ENCODE data around the gene SFTA2. TPM values are rescaled to one million over a fixed set of nuclear protein-coding genes. Genes with fewer than 3 reads are reported as not detected.

The SFTA2 gene
- polyA plus RNA-seq, 3 donors: not detected

GRCh38 chr6:30893666-30894065, 38.3 kb downstream of the SFTA2 start:
- H3K27ac Mint-ChIP-seq: no peak overlapping the region
- Histone ChIP-seq H2AFZ (ENCODE audit: insufficient read depth, low read depth, low read length, poor library complexity, severe bottlenecking) (no peak overlapping the region), H3K27me3 (ENCODE audit: control insufficient read depth in 2 of 2, insufficient read depth in 2 of 2, low read length in 2 of 2) (no peaks in the 10 kb centered on the region), H3K36me3 (replicated peaks in 1 of 2; ENCODE audit: control insufficient read depth in 1 of 2, insufficient read depth in 2 of 2, low read length in 2 of 2) (no peaks in the 10 kb centered on the region), H4K20me1 (ENCODE audit: insufficient read depth, low read length) (no peaks in the 10 kb centered on the region), H3K9me3 (replicated peaks in 1 of 2; ENCODE audit: control insufficient read depth in 1 of 2, insufficient read depth in 1 of 2, low read length in 2 of 2) (no peaks in the 10 kb centered on the region), H3K4me2 (replicated peaks; ENCODE audit: extremely low read depth, low read length, poor library complexity, severe bottlenecking) (no peak overlapping the region), H3K9ac (ENCODE audit: insufficient read depth, low read length, poor library complexity, severe bottlenecking) (no peak overlapping the region), H3K4me1 (ENCODE audit: control insufficient read depth in 1 of 2, insufficient read depth in 2 of 2, low read length in 2 of 2) (no peaks in the 10 kb centered on the region), H3K4me3 (replicated peaks in 1 of 3; ENCODE audit: low read depth in 2 of 3, low read length in 3 of 3) (no peak overlapping the region), H3K79me2 (ENCODE audit: insufficient read depth, low read length) (no peaks in the 10 kb centered on the region), H3K27ac (ENCODE audit: low read depth in 1 of 2, low read length in 2 of 2) (no peak overlapping the region)
- no peak for DNase-seq
- H3K4me3 Mint-ChIP-seq: no peak overlapping the region
- no peaks in the 10 kb centered on the region for H3K4me1 Mint-ChIP-seq
- H3K27me3 Mint-ChIP-seq (ENCODE audit: low read depth in 3 of 3): peaks cover 4 to 13% (median 5%) of the 10 kb centered on the region in 3 donors
- H3K36me3 Mint-ChIP-seq: peaks cover 0 to under 1% of the 10 kb centered on the region in 2 donors
- H3K9me3 Mint-ChIP-seq: no peaks in the 10 kb centered on the region
- no peak for TF ChIP-seq CTCF (IDR thresholded peaks at IDR 0.05)
- WGBS (ENCODE audit: insufficient coverage): 97% methylated on average over 3 of the region's 8 CpGs
- intact Hi-C loops (cut with micrococcal nuclease): no loop called here

- intact Hi-C loops (cut with micrococcal nuclease): no loop called here
- H3K4me1 ChIP-seq (ENCODE audit: control insufficient read depth in 1 of 2, insufficient read depth in 2 of 2, low read length in 2 of 2): no peaks in the 10 kb centered on the region
- Mint-ChIP-seq H3K27me3 (ENCODE audit: low read depth in 3 of 3) (peaks cover 4 to 13% (median 5%) of the 10 kb centered on the region in 3 donors), H3K27ac (no peak overlapping the region), H3K4me1 (no peaks in the 10 kb centered on the region), H3K36me3 (no peaks in the 10 kb centered on the region), H3K9me3 (no peaks in the 10 kb centered on the region), H3K4me3 (no peak overlapping the region)
- TF ChIP-seq CTCF (IDR thresholded peaks at IDR 0.05): no peak
- H3K9ac ChIP-seq (ENCODE audit: insufficient read depth, low read length, poor library complexity, severe bottlenecking): no peak overlapping the region
- no peaks in the 10 kb centered on the region for H3K27me3 ChIP-seq (ENCODE audit: control insufficient read depth in 2 of 2, insufficient read depth in 2 of 2, low read length in 2 of 2)
- H3K27ac ChIP-seq (ENCODE audit: low read depth in 1 of 2, low read length in 2 of 2): no peak overlapping the region
- H3K36me3 ChIP-seq (replicated peaks in 1 of 2; ENCODE audit: control insufficient read depth in 1 of 2, insufficient read depth in 2 of 2, low read length in 2 of 2): no peaks in the 10 kb centered on the region
- 96% methylated on average over 12 of the region's 16 CpGs for WGBS (ENCODE audit: insufficient coverage)
- no peaks in the 10 kb centered on the region for H4K20me1 ChIP-seq (ENCODE audit: insufficient read depth, low read length)
- no peak for DNase-seq
- no peak overlapping the region for H3K4me3 ChIP-seq (replicated peaks in 1 of 3; ENCODE audit: low read depth in 2 of 3, low read length in 3 of 3)
- no peaks in the 10 kb centered on the region for H3K9me3 ChIP-seq (replicated peaks in 1 of 2; ENCODE audit: control insufficient read depth in 1 of 2, insufficient read depth in 1 of 2, low read length in 2 of 2)
- H3K79me2 ChIP-seq (ENCODE audit: insufficient read depth, low read length): no peaks in the 10 kb centered on the region
- H2AFZ ChIP-seq (ENCODE audit: insufficient read depth, low read depth, low read length, poor library complexity, severe bottlenecking): no peak overlapping the region
- H3K4me2 ChIP-seq (replicated peaks; ENCODE audit: extremely low read depth, low read length, poor library complexity, severe bottlenecking): no peak overlapping the region
Measured at GRCh38 chr6:30893001-30893591, 38.9 kb downstream of the SFTA2 start.
